DLD1 (cell line): ENCODE data around the gene CAMTA1.
"Not testable (repeated sequence)": the region's sequence is repeated elsewhere in the genome, so short reads cannot be mapped to it uniquely, and the experiment has no call there.

Source experiments
- in situ Hi-C: cut with HindIII; loops from 2 replicates; pipeline ENCODE4 v1.10.0; 2017; ENCODE audit warnings: low sequenced_read_pairs

Gene CAMTA1

DNA sequence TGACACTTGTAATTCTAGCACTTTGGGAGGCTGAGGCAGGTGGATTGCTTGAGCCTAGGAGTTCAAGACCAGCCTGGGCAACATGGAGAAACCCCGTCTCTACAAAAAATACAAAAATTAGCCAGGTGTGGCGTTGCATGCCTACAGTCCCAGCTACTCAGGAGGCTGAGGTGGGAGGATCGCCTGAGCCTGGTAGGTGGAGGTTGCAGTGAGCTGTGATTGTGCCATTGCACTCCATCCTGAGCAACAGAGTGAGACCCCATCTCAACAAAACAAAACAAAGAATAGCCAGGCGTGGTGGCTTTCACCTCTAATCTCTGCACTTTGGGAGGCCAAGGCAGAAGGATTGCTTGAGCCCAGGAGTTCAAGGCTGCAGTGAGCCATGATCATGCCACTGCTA lies 922.8 kb downstream of the CAMTA1 start:
- in situ Hi-C loops: not testable (repeated sequence)

GRCh38 chr1:7710859-7711258 lies 925.6 kb downstream of the CAMTA1 start:
- in situ Hi-C loops: no loop called here

DNA sequence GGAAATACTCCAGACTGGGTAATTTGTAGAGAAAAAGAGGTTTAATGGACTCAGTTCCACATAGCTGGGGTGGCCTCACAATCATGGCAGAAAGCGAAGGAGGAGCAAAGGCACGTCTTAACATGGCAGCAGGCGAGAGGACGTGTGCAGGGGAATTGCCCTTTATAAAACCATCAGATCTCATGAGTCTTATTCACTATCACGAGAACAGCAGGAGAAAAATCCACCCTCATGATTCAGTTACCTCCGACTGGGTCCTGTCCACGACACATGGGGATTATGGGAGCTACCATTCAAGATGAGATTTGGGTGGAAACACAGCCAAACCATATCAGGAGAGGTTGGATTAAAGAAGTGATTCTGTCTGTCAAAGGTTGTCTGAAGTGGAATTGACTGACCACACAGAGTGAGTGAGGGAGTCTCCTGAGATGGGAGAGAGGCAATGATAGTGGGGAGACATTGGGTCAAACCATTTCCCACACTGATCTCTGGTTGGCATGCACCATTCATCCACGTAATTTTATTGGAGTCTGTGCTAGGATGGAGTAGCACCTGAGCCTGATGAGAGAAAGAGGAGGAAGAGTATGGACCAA lies 927.6 kb downstream of the CAMTA1 start:
- in situ Hi-C loops: no loop called here

- in situ Hi-C loops: no loop called here
Observed at GRCh38 chr1:7716506-7716905, 931.3 kb downstream of the CAMTA1 start.

DNA sequence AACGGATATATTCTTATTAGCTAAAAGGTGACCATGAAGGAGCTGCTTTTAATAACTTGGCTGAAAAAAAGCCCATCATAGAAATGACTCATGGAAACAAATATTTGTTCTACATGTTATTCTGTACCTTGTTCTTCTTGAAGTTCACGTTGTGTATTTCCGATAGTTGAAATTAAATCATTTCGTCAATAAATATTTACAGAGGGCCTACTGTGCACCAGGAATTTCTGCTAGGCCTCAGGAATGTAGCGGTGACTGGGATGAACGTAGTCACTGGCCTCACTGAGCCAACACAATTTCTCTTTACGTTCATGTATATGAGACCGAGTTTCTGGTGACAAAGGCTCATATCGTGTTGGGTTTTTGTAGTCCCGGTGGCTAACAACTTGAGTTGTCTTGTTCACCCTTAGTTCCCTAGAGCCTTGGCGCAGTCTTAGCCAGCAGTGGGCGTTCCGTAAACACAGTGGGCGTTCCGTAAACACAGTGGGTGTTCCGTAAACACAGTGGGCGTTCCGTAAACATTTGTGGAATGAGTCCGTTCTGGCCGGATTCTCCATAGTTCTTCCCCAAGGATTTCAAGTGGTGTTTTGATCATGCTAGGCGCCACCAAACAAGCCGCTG lies 932.6 kb downstream of the CAMTA1 start:
- in situ Hi-C loops: no loop called here

- in situ Hi-C loops: no loop called here
Observed at GRCh38 chr1:7719468-7720094, 934.3 kb downstream of the CAMTA1 start.

- in situ Hi-C loops: no loop called here
Observed at GRCh38 chr1:7721940-7722669, 936.9 kb downstream of the CAMTA1 start.

- in situ Hi-C loops: no loop called here
Observed at GRCh38 chr1:7722670-7723012, 937.4 kb downstream of the CAMTA1 start.

DNA sequence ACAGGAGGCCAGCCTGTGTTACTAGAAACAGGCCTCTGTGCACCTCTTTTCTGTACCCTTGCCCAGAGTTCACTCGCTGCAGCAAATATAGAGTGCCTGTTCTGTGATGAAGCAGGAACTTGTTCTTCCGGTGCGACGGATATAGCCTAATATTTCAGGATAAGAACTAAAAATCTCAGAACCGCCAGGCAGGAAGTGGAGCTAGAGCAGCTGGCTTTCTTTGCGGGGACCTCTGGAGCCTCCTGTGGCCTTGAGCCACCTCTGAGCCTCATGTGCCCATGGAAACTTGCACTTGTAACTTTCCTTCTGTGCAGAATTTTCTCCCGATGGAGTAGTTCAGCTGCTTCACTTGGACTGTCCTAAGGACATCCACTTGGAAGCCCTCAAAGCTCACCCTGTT lies 941.4 kb downstream of the CAMTA1 start:
- in situ Hi-C loops: no loop called here

GRCh38 chr1:7727809-7728471 lies 942.7 kb downstream of the CAMTA1 start:
- in situ Hi-C loops: no loop called here

DNA sequence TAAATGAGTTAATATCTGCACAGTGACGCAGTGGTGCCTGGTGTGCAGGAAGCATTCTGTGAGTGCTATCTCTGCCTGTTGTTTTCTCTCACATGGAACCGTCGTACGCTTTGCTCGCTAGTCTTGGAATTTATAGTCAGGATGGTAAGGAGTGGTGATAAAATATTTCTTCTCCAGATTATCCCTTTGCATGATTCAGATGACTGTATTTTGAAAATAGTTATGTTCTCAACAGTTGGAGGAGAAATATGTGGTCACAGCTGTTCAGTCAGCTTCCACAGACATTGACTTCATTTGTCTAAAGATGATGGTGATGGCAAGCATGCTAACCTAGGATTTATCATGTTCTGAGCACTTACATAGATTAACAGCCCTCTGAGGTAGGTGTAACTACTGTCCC lies 944.5 kb downstream of the CAMTA1 start:
- in situ Hi-C loops: no loop called here

- in situ Hi-C loops: no loop called here
Observed at GRCh38 chr1:7732331-7732730, 947.1 kb downstream of the CAMTA1 start.

DNA sequence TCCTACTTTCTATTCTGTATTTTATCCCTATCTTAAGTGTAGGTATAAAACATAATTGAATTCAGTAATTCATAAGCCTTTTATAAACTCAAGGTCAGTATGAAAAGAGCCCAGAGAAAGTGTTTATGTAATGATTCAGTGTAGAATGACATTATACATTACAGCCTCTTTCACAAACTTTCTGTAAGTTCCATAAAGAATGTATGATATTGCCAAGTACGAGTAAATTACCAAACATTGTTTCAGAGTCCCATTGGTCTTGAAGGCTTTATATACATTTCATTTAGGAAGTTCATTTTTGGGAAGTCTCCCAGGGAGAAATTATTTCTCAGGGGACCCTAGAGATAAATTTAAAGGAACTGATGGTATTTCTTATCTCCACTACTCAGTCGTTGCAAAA lies 948.0 kb downstream of the CAMTA1 start:
- in situ Hi-C loops: no loop called here

DNA sequence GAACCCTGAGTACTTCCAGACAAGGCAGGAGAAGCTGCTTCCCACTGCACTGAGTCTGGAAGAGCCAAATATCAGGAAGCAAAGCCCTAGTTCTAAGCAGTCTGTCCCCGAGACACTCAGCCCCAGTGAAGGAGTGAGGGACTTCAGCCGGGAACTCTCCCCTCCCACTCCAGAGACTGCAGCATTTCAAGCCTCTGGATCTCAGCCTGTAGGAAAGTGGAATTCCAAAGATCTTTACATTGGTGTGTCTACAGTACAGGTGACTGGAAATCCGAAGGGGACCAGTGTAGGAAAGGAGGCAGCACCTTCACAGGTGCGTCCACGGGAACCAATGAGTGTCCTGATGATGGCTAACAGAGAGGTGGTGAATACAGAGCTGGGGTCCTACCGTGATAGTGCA lies 952.8 kb downstream of the CAMTA1 start:
- in situ Hi-C loops: no loop called here

DNA sequence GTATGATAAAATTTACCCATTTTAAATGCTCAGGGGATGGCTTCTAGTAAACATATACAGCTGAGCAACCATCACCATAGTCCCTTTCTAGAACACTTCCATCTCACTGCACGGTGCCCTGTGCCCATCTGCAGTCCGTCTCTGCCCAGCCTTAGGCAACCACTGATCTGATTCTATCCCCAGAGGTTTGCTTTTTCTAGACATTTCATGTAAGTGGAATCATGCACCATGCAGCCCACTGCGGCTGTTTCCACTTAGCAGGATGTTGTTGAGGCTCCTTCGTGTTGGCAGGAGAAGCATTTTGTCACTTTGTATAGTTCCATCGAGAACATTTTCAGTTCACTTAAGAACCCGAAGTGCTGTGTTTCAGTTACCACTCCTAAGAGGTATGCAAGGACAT lies 958.1 kb downstream of the CAMTA1 start:
- in situ Hi-C loops: no loop called here

GRCh38 chr1:7744882-7745281 lies 959.6 kb downstream of the CAMTA1 start:
- in situ Hi-C loops: no loop called here

DNA sequence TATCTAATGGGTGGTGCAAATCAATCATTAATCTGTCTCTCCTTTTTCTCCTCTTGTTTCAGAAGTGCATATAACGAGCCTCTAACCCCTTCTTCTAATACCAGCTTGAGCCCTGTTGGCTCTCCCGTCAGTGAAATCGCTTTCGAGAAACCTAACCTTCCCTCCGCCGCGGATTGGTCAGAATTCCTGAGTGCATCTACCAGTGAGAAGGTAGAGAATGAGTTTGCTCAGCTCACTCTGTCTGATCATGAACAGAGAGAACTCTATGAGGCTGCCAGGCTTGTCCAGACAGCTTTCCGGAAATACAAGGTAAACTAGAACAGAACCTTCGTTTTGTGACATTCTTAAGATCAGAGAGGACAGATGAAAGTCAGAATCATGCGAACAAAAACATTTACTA lies 960.5 kb downstream of the CAMTA1 start:
- in situ Hi-C loops: no loop called here

DNA sequence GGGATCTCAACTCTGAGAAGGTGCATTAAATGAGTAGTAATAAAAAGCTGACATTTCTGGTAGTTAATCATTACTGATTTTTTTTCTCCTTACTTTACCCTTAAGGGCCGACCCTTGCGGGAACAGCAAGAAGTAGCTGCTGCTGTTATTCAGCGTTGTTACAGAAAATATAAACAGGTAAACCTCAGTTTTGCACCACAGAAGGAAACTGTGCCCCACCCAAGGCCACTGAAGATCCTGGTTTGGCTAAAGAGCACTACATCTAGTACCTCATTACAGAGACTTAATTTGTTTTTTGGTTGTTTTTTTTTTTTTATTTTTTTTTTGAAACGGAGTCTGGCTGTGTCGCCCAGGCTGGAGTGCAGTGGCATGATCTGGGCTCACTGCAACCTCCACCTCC lies 962.4 kb downstream of the CAMTA1 start:
- in situ Hi-C loops: no loop called here

DNA sequence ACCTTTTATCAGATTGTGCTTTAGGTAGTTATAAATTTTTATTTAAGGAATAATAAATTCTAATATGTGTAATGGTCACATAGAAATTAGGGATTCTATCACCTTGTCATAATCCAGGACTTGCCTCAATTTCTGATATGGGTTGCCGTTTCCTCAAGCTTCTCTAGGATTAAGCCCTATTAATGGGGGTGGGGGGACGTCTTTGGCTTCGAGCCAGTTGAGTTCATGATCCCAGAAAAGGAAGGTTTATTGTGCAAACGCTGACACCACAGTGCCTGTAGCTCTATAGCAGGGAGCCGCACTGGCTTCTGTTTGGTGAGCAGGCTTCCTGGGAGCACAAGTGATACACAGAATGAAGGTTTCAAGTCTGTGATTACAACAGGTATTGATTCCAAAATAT lies 963.9 kb downstream of the CAMTA1 start:
- in situ Hi-C loops: no loop called here

DNA sequence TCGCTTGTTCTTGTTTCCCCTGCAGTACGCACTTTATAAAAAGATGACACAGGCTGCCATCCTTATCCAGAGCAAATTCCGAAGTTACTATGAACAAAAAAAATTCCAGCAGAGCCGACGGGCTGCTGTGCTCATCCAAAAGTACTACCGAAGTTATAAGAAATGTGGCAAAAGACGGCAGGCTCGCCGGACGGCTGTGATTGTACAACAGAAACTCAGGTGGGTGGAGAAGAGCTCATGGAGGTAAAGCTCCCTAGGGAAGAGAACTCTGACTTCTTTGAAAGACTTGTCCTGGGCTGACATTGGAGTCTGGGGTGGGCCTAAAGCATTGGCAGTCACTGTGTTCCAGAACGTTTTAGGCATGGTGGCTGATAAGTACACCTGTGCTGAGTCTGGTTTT lies 965.9 kb downstream of the CAMTA1 start:
- in situ Hi-C loops: no loop called here
